HG03097 (cell line): ENCODE data around the gene GAB3.

Experiments used
- ATAC-seq: cut with Tn5 transposase; IDR thresholded peaks from one replicate; pipeline ENCODE4 v1.9.1; 2021; ENCODE audit not compliant: unreplicated experiment, low FRiP score

The GAB3 gene, protein sequence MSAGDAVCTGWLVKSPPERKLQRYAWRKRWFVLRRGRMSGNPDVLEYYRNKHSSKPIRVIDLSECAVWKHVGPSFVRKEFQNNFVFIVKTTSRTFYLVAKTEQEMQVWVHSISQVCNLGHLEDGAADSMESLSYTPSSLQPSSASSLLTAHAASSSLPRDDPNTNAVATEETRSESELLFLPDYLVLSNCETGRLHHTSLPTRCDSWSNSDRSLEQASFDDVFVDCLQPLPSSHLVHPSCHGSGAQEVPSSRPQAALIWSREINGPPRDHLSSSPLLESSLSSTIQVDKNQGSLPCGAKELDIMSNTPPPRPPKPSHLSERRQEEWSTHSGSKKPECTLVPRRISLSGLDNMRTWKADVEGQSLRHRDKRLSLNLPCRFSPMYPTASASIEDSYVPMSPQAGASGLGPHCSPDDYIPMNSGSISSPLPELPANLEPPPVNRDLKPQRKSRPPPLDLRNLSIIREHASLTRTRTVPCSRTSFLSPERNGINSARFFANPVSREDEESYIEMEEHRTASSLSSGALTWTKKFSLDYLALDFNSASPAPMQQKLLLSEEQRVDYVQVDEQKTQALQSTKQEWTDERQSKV

GRCh38 chrX:154750301-154751202 lies at the start of gene GAB3:
GAB3 (minus strand) TSS chrX:154751077; CDS start chrX:154751025, 52 bp downstream.
- no peak for ATAC-seq

- no peak for ATAC-seq
These were observed 48.9 kb upstream of the GAB3 start for GRCh38 chrX:154799556-154800348.

GRCh38 chrX:154797006-154797405 lies 46.1 kb upstream of the GAB3 start:
- ATAC-seq = no peak

DNA sequence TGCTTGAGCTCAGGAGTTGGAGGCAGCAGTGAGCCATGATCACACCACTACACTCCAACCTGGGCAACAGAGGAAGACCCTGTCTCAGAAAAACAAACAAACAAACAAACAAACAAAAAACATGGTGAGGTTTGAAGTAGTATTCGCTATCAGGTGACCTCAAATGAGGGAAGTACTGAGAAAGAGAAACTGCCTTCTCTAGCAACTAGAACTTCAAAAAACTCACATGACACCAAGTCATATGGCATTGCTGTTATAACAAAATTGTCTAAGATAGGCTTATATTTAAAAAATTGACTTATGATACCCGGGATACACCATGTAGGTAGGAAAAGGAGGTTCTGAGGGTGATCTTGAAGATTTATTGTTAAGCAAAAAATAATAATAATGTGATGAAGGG lies 44.1 kb upstream of the GAB3 start:
- no peak for ATAC-seq

DNA sequence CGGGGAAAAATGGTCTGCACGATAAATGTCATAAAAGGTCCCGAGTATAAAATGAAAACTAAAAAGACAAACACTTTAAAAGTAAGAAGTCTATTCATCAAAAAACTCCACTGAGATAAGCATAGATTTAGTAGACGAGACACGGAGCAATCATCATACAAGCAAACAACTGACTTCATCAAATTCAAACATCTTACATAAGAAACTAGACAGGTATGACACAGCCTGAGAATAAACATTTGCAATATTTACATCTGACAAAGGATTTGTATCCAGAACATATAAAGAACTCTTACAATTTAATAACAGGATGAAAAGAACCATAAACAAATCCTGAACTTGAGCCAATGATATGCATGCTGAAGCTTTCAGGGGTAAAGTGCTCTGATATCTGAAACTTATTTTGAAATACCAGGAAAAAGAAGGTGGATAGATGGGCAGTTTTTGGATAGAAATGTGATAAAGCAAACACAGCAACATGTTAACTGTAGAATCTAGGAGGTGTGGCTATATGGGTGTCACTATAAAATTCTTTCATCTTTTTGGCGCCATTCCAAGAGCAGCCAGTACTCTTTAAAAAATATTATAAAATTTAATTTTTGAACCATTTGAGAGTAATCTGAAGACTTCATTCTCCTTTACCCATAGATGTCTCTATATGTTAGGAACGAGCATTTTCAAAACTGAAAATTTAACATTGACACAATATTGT lies 42.4 kb upstream of the GAB3 start:
- no peak for ATAC-seq

DNA sequence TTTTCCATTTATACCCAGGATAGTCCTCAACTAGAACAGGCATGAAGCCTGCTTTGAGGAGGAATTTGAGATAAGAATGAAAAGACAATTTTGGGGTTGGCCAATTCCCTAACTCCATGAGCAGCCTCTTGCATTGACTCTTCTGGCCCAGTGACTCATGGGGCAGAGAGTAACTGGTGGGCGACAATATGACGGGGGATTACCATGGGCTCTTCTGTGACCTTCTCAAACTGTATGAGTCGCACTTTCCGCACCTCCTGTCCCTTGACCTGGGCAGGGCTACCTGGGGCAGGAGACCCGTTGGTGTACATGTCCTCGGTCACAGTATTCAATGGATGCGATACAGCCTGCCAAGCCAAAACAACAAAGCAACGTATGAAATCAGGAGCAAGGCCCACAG lies 41.1 kb upstream of the GAB3 start:
- no peak for ATAC-seq

DNA sequence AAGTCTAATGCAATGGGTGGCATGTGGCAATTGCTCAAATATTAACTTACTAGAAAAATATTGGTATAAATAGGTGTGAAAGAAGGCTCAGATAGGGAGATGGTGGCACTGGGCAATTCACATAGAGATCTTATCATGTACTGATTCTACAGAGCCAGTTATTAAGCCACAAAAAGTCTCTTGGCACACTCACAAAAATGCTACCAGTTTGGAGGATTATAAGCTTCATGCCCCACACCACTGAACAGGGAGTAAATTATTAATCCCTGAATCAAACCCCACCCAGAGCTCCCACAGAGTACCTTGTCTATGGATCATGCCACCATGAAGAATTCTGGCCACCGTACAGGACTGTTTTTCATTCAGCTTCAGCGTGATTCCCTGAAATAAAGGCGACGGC lies 40.6 kb upstream of the GAB3 start:
- ATAC-seq = no peak

DNA sequence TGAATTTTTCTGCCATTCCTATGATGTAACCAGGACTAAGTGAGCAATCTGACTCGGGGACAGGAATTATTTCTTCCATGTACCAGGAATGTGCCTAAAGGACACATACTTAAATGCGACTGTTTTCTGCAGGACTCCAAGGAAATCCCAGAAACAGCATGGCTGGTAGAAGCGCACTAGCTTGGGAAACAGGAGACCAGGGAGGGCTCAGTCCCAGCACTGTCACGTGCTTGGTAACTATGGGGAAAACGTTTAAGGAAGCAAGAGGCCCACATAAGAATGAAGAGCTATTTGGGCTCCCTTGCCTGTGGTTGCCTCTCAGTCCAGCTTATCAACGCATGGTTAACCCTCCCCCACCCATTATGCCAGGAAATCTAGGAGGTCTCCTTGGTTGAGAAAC lies 34.8 kb upstream of the GAB3 start:
- no peak for ATAC-seq

GRCh38 chrX:154784149-154784995 lies 33.5 kb upstream of the GAB3 start:
- ATAC-seq = no peak

DNA sequence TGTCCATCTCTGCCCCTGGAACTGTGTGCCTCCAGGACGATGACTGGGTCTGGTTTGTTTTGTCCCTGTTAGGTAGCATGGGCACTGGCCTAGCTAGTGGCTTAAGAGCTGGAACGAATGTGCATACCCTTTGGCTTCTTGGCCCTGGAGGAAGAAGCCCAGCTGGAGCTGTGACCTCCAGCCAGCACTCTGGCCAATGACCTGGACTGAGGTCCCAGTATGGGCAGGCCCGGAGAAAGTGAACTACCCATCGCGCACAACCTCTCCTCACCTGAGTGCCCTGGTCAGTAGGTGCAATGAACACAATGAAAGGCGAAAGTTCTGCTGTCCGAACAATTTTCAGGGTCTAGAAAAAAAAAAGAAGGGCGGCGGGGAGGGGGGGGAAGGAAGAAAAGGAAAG lies 30.1 kb upstream of the GAB3 start:
- no peak for ATAC-seq

- no peak for ATAC-seq
These were observed 28.4 kb upstream of the GAB3 start for GRCh38 chrX:154779261-154779660.

GRCh38 chrX:154776753-154777152 lies 25.9 kb upstream of the GAB3 start:
- ATAC-seq = no peak

DNA sequence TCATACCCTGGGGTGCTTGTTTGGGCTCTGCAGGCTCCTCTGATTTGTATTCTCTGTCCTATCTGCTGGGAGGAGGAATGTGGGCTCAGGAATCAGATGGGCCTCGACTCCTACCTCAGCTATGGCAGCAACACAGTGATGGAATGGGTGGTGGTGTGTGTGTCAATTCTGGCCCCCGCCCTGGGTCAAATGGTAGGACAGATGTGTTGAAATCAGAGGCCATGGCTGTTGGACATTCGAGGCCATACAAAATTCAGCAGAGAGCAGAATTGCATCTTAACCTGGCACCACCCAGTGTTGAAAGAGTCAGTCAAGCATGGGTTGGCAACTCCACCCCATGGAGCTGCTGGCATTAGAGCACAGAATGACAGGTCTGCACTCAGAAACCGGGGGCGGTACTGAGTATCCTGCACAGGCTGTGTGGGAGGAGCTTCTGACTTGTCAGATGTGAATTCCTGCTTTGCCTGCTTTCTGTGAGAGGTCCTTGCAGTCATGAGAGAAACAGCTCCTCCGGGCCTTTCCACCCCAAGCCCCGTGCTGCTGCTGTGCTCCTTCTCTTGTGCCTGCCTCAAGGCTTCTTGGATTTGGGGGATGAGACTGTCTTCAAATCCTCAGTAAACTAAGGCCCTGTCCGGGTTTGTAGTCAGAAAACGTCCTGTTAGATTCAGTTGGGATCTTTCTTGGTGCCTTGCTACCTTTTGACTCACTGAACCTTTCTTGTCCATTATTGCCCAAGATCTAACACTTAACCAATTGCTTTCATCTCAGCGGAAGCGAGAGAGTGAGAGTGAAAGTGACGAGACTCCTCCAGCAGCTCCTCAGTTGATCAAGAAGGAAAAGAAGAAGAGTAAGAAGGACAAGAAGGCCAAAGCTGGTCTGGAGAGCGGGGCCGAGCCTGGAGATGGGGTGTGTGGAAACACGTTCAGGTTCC lies 24.8 kb upstream of the GAB3 start:
- ATAC-seq = no peak

DNA sequence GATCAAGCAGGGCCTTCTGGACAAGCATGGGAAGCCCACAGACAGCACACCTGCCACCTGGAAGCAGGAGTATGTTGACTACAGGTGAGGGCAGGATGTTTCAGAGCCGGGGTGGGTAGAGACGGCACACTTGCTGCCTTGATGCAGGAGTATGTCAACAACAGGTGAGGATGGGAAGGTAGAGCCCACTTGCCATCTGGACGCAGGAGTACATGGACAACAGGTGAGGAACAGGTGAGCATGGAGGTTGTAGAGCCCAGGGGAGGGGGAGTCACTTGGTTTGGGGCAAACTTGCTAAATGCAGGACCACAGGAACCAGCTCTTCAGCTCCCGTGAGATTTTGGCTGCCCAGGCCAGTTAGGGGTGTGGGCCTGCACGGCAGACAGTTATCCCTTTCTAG lies 23.7 kb upstream of the GAB3 start:
- ATAC-seq = no peak

DNA sequence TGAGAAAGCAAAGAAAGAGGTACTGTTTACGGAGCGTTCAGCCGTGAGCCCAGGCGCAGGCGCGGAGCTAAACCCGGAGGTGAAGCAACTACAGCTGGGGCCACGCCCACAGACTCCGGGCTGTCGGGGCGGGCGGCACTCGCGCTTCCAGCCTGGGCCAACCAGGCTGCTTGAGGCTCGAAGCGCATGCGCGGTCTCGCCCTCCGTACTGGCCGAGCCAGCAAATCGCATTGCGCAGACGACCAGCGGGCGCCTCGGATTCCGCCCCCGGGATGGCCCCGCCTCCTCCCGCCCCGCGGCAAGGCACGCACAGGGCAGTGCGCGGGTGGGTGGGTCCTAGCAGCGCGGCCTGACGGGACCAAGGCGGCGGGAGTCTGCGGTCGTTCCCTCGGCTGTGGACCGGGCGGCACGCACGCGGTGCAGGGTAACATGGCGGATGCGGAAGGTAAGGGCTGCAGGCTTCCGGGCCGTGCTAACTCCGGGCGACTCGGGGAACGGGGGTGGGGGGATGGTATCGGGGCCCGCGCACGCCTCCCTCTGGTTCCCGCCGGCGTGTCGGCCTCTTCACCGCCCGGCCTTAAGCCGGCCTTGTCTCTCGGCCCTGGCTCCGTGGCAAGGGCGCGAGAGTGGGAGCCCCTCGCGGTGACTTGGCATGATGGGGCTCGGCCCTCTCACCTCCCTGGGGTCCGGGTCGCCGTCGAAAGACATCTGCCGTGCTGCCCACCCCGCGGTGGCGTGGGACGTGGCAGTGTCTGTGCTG lies 11.8 kb upstream of the GAB3 start, which contains the start of gene DKC1:
DKC1 (plus strand) TSS at position 328 of the 760 bp plus-strand sequence; CDS start at position 430, 102 bp downstream.
- peak; percentile 88 for ATAC-seq

GRCh38 chrX:154761977-154762536 lies 11.2 kb upstream of the GAB3 start:
- ATAC-seq = no peak

DNA sequence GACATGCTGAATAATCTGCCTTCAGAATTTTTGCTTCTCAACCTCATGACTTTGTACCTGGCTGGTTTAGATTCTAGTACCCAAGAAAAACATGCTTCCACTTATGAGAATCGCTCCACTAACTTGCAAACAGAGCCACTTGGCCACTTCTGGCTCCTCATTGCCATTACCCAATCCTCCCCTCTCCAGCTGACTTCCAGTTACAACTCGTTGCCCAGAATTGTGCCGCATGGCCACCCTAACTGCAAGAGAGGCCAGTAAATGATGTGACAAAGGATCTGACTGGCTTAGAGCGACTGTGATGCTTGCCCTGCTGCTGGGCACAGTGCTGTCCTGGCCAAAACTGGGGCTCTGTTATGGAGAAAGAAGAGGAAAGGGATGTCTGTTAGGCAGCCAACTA lies 7.8 kb upstream of the GAB3 start:
- ATAC-seq = no peak
